ENCODE results near the gene DNAH17. TPM values are rescaled to one million over a fixed set of nuclear protein-coding genes. Genes with fewer than 3 reads are reported as not detected.

DNAH17 gene
- total and polyA plus RNA-seq, 2 of the 13 experiments (the other 11 are each of a cell fraction or from before 2014, with no cell fraction given), result 0.86 to 1.6 TPM

GRCh38 chr17:78432226-78433012 is 144.8 kb downstream of the DNAH17 start (continued):
- no peak for TF ChIP-seq TBX3 (IDR thresholded peaks at IDR 0.05; ENCODE audit: borderline replicate concordance)
- peak; percentile 47; the same call in 1 of the 2 replicates for TF ChIP-seq GABPB1 (CRISPR knock-in tag; IDR thresholded peaks at IDR 0.05)
- no peak for TF ChIP-seq CENPT (CRISPR knock-in tag; IDR thresholded peaks at IDR 0.05; ENCODE audit: low read depth)
- TF ChIP-seq PLRG1 (conservative IDR thresholded peaks at IDR 0.05), result no peak
- 0 out of 2 replicates have a peak, but pooled peaks have one; percentile 44 for TF ChIP-seq ZNF83 (CRISPR knock-in tag; IDR thresholded peaks at IDR 0.05; ENCODE audit: borderline replicate concordance)
- no peak; the same call in 1 of the 2 replicates for TF ChIP-seq CHD2 (IDR thresholded peaks at IDR 0.05; ENCODE audit: low read depth, low read length)
- TF ChIP-seq ZSCAN22 (CRISPR knock-in tag; IDR thresholded peaks at IDR 0.05), result peak; percentile 45; the same call in 1 of the 2 replicates
- no peak for TF ChIP-seq ZNF329 (CRISPR knock-in tag; IDR thresholded peaks at IDR 0.05; ENCODE audit: low read depth)
- TF ChIP-seq ZNF784 (CRISPR knock-in tag; IDR thresholded peaks at IDR 0.05; ENCODE audit: borderline replicate concordance), result no peak
- TF ChIP-seq DMTF1 (CRISPR knock-in tag; IDR thresholded peaks at IDR 0.05), result no peak
- TF ChIP-seq ZNF235 (CRISPR knock-in tag; IDR thresholded peaks at IDR 0.05; ENCODE audit: borderline replicate concordance), result peak; percentile 85; the same call in 1 of the 2 replicates
- TF ChIP-seq PBX3 (CRISPR knock-in tag; IDR thresholded peaks at IDR 0.05; ENCODE audit: borderline replicate concordance), result no peak
- TF ChIP-seq ZMAT5 (CRISPR knock-in tag; IDR thresholded peaks at IDR 0.05; ENCODE audit: borderline replicate concordance, low read depth), result no peak
- TF ChIP-seq XRCC5 (optimal IDR thresholded peaks at IDR 0.05; ENCODE audit: low read length), result no peak
- TF ChIP-seq HMGXB4 (CRISPR knock-in tag; IDR thresholded peaks at IDR 0.05; ENCODE audit: borderline replicate concordance in 1 of 2, low read depth in 1 of 2), result no peak
- no peak for TF ChIP-seq BCLAF1 (IDR thresholded peaks at IDR 0.05)
- 0 out of 2 replicates have a peak, but pooled peaks have one; percentile 86 for TF ChIP-seq ZNF350 (CRISPR knock-in tag; IDR thresholded peaks at IDR 0.05; ENCODE audit: borderline replicate concordance, low read depth)
- 0 out of 2 replicates have a peak, but pooled peaks have one; percentile 47 for TF ChIP-seq KDM3A (CRISPR knock-in tag; IDR thresholded peaks at IDR 0.05; ENCODE audit: low read depth)

All from HepG2 (cell line).